ENCODE results near the gene MMP21. TPM values are rescaled to one million over a fixed set of nuclear protein-coding genes. Genes with fewer than 3 reads are reported as not detected.

Gene MMP21
- total RNA-seq, 1 experiment from 2014 or later, result not detected

- Histone ChIP-seq H2BK20ac (ENCODE audit: low read depth, low read length, poor library complexity, severe bottlenecking) (no peak overlapping the region), H3K27ac (ENCODE audit: insufficient read length, low read depth, low read length) (no peak overlapping the region), H3K4me1 (ENCODE audit: insufficient read depth, low read length) (no peaks in the 10 kb centered on the region), H2BK120ac (ENCODE audit: low read depth, low read length, poor library complexity, severe bottlenecking) (no peak overlapping the region), H2AFZ (ENCODE audit: low read length) (no peak overlapping the region), H2BK12ac (ENCODE audit: insufficient read length, low read depth, low read length) (no peak overlapping the region), H3K4me2 (ENCODE audit: insufficient read depth, insufficient read length, low read length) (no peak overlapping the region), H3K56ac (ENCODE audit: insufficient read length, low read depth, low read length) (no peak overlapping the region), H2BK15ac (ENCODE audit: low read depth, low read length) (no peak overlapping the region), H3K4ac (ENCODE audit: low read depth, low read length) (no peak overlapping the region), H3K79me2 (ENCODE audit: insufficient read depth, low read length) (no peaks in the 10 kb centered on the region), H4K5ac (ENCODE audit: insufficient read length, low read depth, low read length) (no peak overlapping the region), H4K91ac (ENCODE audit: insufficient read length, low read depth, low read length) (no peak overlapping the region), H3K23me2 (ENCODE audit: insufficient read length, low read depth, low read length, poor library complexity, severe bottlenecking) (no peaks in the 10 kb centered on the region), H3K27me3 (ENCODE audit: insufficient read depth, low read length) (no peaks in the 10 kb centered on the region), H3K23ac (ENCODE audit: insufficient read length, low read depth, low read length) (no peak overlapping the region), H4K8ac (replicated peaks; ENCODE audit: insufficient read length, low read depth, low read length) (no peak overlapping the region), H2BK5ac (ENCODE audit: insufficient read length, low read length) (no peak overlapping the region), H3K9ac (ENCODE audit: extremely low read depth, insufficient read length, low read length) (no peak overlapping the region), H3K79me1 (ENCODE audit: insufficient read depth, low read depth, low read length, poor library complexity, severe bottlenecking) (no peaks in the 10 kb centered on the region), H3K14ac (ENCODE audit: insufficient read depth, low read length) (no peak overlapping the region), H4K20me1 (ENCODE audit: control insufficient read depth, insufficient read depth, insufficient read length) (no peaks in the 10 kb centered on the region), H3K9me3 (ENCODE audit: control insufficient read depth, low read depth, low read length) (no peaks in the 10 kb centered on the region), H2AK5ac (ENCODE audit: insufficient read length, low read length) (no peak overlapping the region), H3K18ac (ENCODE audit: insufficient read length, low read depth, low read length) (no peak overlapping the region), H3T11ph (ENCODE audit: low read length) (no peak overlapping the region)
- peaks cover 0 to 9% of the 10 kb centered on the region in 2 experiments for H3K9me3 Mint-ChIP-seq
- H3K4me3 Mint-ChIP-seq, result no peak overlapping the region
- H3K27me3 Mint-ChIP-seq (ENCODE audit: low read depth), result peaks cover 9% of the 10 kb centered on the region
- no peak for DNase-seq
- WGBS (ENCODE audit: extremely low coverage, insufficient read length, low lambda C conversion rate), result no CpG with 5 or more reads among the region's 9 CpGs
- no peaks in the 10 kb centered on the region for H3K4me1 Mint-ChIP-seq
- no peak for TF ChIP-seq CTCF (conservative IDR thresholded peaks at IDR 0.05)
- H3K36me3 Mint-ChIP-seq (ENCODE audit: insufficient read depth in 1 of 3, low read depth in 3 of 3), result no peaks in the 10 kb centered on the region; a peak in 1 of 7 replicates
- no peak overlapping the region for H3K27ac Mint-ChIP-seq
Observed at GRCh38 chr10:125777806-125778205, 2.2 kb upstream of the MMP21 start.

Data from H9 (cell line).